GM19397 (cell line): Measurements from ENCODE around the gene HOXD9.

ENCODE experiments used
- ATAC-seq: cut with Tn5 transposase; IDR thresholded peaks from one replicate; pipeline ENCODE4 v1.9.1; 2021; ENCODE audit warnings: mild to moderate bottlenecking, moderate library complexity; ENCODE audit not compliant: unreplicated experiment

The HOXD9 gene

DNA sequence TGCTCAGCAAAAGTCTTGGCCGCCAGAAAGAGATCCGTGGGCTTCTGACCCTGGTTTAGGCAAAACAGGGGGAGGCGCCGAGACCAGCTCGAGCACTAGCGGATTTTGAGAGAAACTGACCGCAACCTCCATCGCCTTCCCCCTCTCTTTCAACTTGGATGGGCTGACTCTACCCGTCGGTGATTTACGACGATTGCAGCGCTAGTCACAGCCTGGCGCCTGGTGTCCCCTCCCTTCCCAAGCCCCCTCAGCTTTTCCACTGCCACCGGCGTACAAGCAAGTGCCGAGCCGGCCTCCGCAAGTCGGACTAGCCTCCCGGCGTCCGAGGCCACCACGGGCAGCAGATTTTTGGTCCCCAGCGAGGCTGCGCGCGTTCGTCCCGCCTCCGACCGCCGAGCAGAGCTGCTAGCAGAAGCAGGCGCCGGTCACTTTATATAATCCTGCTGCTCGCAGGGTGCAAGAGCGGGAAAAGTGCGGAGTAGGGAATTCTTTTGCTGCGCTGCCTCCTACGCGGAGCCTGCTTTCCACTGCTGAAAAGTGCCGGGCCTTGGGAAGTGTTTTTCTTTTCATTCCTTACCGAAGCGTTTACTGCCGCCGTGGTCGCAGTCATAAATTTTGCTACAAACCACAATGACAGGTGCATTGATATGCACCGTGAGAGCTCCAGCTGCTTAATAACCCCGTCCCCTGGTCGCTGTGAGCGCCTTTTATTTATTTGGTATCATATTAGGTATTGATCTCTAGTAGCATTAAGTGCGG is 42.3 kb downstream of the HOXD9 start:
- ATAC-seq = no peak

DNA sequence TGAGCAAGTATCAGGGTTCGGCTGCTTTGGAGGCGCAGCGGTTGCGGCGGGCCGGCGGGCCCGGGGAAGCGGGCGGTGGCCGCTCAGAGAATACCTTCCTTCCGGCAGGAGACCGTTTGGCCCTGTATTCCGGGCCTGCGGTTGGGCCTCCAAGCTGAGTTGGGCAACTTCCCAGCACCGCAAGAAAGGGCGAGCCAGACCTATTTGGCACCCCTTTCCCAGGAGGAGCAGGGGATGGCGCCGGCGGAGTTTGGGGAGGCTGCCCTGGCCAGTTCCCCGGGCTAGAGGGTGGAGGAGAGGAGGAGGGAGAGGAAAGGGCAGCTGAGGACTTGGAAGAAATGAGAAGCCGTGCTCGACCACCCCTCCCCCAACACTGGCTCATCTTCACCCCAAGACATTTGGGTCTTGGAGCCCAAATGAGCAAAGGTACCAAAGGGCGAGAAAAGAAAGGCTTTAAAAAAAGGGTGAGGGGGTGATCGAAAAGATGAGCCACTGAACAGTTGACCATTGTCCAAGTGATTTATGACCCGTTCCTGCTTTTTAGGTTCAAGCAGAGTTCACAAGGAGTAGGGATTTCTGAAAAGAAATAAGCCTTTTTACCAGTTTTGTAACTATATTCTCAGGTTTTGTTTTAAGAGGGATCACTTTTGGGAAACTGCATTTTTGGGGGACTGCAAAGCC is 43.0 kb downstream of the HOXD9 start:
- ATAC-seq = no peak

DNA sequence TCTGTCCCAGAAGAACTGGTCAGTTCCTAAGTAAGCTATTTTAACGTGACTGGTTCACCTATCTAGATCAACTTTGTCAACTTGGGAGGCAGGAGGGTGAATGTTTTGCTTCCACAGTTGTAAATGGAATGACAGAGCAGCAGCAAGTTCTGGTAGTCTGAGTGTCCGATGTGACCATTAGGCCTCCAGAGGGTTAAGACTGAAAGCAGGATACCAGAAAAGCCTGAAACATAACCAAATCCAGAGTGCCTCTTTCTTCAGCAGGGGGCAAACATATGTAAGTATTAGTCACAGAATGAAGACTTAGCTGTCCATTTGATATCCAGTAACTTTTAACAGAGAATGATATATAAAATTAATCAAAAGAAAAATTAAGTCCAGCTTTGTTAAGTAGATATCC is 43.8 kb downstream of the HOXD9 start:
- no peak for ATAC-seq

DNA sequence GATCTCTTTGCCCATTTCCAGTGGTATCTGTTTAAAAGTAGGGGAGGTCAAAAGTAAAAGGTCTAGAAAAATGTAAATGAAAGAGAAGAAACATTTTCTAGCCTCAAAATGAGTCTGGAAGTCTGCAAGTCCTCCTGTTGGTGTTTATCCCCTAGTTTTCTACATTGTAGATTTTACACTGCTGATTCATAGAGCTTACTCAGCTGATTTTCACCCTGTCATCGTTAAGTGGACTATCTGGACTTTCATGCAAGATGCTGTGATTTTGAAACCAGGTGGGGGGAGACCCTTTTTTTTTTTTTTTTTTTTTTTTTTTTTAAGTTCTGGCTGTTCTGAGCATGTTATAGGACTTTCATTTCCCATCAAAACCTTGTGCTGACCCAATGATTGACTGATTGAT is 44.9 kb downstream of the HOXD9 start:
- no peak for ATAC-seq

DNA sequence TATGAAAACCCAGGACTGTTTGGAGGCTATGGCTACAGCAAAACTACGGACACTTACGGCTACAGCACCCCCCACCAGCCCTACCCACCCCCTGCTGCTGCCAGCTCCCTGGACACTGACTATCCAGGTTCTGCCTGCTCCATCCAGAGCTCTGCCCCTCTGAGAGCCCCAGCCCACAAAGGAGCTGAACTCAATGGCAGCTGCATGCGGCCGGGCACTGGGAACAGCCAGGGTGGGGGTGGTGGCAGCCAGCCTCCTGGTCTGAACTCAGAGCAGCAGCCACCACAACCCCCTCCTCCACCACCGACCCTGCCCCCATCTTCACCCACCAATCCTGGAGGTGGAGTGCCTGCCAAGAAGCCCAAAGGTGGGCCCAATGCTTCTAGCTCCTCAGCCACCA is 46.7 kb downstream of the HOXD9 start:
- no peak for ATAC-seq

DNA sequence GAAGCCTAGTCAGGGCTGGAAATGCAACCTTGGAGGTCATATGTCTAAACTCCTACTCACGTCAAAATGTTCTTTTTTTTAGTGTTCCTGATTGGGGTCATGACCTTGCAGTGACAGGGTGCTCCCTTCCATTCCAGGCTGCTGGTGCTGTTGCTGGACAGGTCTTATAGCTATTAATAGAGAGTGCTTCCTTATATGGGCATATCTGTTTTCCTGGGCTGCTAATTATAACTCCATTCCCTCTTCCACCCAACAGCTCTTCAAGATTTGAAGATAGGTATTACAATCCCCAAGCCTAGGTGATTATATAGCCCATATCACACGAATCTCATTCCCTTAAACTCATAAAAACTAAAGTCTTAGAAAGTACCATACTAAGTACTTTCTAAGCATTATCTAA is 47.2 kb downstream of the HOXD9 start:
- no peak for ATAC-seq

DNA sequence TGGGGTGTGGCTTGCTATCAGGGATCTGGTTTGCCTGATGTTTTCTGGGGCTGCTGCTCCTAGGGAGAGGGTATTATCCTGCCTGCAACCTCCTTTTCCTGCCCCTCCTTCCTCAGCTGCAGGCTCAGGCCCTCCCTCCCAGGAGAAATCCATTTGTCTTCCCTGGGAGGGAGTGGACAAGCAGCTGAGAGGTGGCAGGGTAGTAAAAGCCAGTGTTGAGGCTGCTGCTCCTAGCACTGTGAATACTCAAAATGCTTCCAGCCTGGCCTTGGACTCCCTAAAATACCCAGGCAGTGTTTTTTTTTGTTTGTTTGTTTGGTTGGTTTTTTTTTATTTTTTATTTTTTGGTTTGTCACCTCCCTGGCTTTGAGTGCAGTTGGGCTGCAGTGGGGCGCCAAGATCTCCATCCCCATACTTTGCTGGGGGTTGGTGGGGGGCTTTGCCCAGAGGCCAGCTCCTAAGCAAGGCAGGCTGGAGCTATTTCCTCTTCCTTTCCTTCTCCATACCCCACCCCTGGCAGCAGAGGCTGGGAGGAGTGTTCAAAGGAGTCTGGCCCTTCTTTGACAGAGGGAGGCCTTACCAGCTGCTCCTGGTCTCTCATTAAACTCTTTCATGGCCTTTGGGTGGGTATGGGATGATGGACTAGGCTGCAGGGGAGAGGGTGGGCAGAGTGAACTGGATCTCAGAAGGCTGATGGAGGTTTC is 48.2 kb downstream of the HOXD9 start:
- no peak for ATAC-seq

DNA sequence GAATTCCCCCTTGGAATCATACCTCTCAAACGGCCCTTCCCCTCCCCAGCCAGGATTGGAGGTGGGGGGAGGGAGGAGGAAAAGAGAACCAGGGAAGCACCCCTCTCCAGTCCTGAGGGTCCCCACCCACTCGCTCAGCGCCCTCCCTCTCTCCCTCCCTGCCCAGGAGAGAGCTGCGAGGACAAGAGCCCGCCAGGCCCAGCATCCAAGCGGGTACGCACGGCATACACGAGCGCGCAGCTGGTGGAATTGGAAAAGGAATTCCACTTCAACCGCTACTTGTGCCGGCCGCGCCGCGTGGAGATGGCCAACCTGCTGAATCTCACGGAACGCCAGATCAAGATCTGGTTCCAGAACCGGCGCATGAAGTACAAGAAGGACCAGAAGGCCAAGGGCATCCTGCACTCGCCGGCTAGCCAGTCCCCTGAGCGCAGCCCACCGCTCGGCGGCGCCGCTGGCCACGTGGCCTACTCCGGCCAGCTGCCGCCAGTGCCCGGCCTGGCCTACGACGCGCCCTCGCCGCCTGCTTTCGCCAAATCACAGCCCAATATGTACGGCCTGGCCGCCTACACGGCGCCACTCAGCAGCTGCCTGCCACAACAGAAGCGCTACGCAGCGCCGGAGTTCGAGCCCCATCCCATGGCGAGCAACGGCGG is 49.0 kb downstream of the HOXD9 start:
- no peak for ATAC-seq

DNA sequence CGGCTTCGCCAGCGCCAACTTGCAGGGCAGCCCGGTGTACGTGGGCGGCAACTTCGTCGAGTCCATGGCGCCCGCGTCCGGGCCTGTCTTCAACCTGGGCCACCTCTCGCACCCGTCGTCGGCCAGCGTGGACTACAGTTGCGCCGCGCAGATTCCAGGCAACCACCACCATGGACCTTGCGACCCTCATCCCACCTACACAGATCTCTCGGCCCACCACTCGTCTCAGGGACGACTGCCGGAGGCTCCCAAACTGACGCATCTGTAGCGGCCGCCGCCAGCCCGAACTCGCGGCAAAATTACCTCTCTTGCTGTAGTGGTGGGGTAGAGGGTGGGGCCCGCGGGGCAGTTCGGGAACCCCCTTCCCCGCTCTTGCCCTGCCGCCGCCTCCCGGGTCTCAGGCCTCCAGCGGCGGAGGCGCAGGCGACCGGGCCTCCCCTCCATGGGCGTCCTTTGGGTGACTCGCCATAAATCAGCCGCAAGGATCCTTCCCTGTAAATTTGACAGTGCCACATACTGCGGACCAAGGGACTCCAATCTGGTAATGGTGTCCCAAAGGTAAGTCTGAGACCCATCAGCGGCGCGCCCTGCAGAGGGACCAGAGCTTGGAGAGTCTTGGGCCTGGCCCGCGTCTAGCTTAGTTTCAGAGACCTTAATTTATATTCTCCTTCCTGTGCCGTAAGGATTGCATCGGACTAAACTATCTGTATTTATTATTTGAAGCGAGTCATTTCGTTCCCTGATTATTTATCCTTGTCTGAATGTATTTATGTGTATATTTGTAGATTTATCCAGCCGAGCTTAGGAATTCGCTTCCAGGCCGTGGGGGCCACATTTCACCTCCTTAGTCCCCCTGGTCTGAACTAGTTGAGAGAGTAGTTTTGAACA is 49.7 kb downstream of the HOXD9 start:
- ATAC-seq = no peak

DNA sequence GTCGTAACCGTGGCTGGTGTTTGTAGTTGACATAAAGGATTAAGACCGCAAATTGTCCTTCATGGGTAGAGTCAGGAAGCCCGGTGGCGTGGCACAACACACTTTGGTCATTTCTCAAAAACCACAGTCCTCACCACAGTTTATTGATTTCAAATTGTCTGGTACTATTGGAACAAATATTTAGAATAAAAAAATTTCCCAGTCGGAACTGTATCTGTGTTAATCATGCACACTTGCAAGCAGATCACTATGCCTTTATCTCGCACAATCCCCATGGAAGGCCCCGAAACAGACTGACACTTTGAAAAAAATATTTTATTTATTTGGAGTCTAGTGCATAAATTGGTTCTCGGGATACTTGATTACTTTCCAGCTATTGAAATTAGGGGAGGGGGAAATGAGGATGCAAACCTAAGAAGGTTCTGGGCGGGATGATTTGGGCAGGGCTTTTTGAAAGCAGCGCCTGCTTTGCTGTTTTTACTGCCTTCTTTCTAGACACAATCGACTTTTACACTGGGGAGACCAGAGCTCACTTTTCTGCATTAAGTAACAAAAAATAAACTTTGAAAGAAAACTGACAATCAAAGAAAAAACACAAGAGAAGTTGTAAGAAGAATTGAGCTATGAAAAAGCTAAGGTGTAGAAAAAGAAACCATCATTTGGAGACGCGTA is 50.5 kb downstream of the HOXD9 start:
- no peak for ATAC-seq

DNA sequence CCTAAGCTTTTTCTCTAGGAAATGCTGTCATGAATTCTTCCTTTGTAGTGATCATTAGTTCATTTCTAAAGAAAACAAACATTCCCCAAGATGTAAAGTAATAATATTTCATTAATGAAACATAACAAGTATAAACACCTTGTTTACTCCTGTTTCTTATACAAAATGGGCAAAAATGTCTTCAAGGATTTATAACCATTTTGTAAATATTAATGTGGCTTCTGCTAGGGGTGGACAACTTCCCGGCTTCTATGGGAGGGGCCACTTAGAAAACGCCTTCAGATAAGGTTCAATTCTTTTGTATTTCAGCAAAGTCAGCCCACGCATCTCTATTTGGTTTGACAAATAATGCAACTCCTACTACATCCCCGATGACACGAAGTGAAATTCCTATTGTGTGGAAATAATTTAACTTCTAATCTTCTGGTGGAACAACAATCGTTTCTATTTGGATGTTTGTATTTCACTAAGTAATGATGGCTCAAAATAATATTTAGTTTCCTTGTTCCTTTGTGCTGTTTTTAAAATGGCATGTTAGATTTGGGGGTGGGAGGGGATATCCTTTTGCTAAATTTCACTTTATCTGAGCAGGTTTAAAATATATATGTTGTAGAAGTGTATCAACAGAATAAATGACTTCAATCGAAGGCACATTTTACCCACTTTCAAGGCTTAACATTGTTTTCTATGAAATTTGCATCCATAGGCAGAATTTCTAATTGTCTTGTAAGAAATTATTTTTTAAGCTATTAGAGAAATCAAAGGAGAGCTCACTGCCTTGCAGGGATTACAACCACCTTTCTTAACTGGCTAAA is 51.3 kb downstream of the HOXD9 start:
- ATAC-seq = no peak

DNA sequence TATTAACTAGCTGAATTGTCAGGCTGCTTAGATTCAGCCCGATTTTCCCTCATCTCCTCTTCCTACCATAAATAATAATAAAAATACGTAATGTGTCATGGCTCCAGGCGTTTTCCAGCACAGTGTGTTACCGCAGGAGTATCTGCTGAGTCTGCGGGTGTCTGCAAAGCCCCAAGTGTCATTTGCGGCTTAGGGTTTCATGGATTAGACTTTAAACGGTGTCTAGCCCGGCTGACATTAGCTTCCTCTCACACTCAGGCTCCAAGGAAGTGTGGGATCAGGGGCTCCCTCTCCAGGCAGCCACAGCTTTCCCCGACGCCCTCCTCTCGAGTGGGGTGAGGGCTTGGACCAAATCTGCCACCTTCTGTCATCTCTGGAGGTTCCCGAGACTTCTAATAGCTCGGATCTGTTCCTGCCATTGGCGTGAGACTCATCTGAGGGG is 51.9 kb downstream of the HOXD9 start:
- no peak for ATAC-seq
